HFFc6 (cell line): Measurements from ENCODE around the gene NUF2. TPM values are rescaled to one million over a fixed set of nuclear protein-coding genes. Genes with fewer than 3 reads are reported as not detected.
A peak's percentile ranks its signal among the peaks of the same experiment; 100 is the strongest.
"Not testable (repeated sequence)": the region's sequence is repeated elsewhere in the genome, so short reads cannot be mapped to it uniquely, and the experiment has no call there.

Experiments
- DNase-seq: peaks from one replicate; pipeline ENCODE4 v3.0.0-alpha.2; 2018
- H3K27ac Mint-ChIP-seq: 2 replicates; pipeline ENCODE4 v1.8.0; 2020; ENCODE audit warnings: mild to moderate bottlenecking, mixed read lengths
- H3K27me3 Mint-ChIP-seq: 2 replicates; pipeline ENCODE4 v1.8.0; 2021; ENCODE audit warnings: mild to moderate bottlenecking, moderate library complexity, mixed read lengths; ENCODE audit not compliant: insufficient read depth
- H3K36me3 Mint-ChIP-seq: 2 replicates; pipeline ENCODE4 v1.8.0; 2021; ENCODE audit warnings: low read depth, mixed read lengths
- H3K4me1 Mint-ChIP-seq: 2 replicates; pipeline ENCODE4 v1.8.0; 2020; ENCODE audit warnings: low read depth, mixed read lengths
- H3K4me3 Mint-ChIP-seq: 2 replicates; pipeline ENCODE4 v1.8.0; 2020; ENCODE audit warnings: mild to moderate bottlenecking, moderate library complexity, mixed read lengths
- H3K9me3 Mint-ChIP-seq: 2 replicates; pipeline ENCODE4 v1.8.0; 2020; ENCODE audit warnings: mild to moderate bottlenecking, mixed read lengths
- total RNA-seq, 6 experiments: library from RNA; stranded (reverse); fragmentation: NEBNext Ultra II Directional; extraction: Animal tissue kit (Norgen Biotek cat#: 25700); gene quantifications; 2 replicates in 1 of 6; 3 replicates in 5 of 6; pipeline ENCODE4 v1.2.3, GENCODE V29; 2021
- TF ChIP-seq, protein P1 (sequence below): fragments of 200-600 bp; sonication (generic); IDR thresholded peaks from 2 replicates; pipeline ENCODE4 v1.5.0; 2021; ENCODE audit warnings: antibody characterized with exemption, mild to moderate bottlenecking

NUF2 gene
- total RNA-seq, 6 experiments from 2014 or later = 9.8 to 25.7 (median 23.8) TPM

DNA sequence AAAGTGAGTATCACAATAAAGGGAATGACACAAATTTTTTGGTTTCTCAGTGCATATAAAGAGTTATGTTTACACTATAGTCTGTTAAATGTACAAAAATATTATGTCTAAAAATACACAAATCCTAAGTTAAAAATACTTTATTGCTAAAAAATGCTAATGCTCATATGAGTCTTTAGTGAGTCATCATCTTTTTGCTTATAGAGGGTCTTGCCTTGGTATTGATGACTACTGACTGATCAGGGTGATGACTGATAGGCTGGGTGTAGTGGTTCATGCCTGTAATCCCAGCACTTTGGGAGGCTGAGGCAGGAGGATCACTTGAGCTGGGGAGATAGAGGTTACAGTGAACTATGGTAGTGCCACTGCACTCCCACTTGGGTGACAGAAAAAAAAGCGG, 12.9 kb upstream of the NUF2 start:
- TF ChIP-seq, protein P1, sequence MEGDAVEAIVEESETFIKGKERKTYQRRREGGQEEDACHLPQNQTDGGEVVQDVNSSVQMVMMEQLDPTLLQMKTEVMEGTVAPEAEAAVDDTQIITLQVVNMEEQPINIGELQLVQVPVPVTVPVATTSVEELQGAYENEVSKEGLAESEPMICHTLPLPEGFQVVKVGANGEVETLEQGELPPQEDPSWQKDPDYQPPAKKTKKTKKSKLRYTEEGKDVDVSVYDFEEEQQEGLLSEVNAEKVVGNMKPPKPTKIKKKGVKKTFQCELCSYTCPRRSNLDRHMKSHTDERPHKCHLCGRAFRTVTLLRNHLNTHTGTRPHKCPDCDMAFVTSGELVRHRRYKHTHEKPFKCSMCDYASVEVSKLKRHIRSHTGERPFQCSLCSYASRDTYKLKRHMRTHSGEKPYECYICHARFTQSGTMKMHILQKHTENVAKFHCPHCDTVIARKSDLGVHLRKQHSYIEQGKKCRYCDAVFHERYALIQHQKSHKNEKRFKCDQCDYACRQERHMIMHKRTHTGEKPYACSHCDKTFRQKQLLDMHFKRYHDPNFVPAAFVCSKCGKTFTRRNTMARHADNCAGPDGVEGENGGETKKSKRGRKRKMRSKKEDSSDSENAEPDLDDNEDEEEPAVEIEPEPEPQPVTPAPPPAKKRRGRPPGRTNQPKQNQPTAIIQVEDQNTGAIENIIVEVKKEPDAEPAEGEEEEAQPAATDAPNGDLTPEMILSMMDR = no peak
- Mint-ChIP-seq H3K4me3 (no peak overlapping the region), H3K27ac (peak overlapping the region; percentile 70), H3K9me3 (no peaks in the 10 kb centered on the region), H3K27me3 (no peaks in the 10 kb centered on the region), H3K4me1 (peaks cover 60% of the 10 kb centered on the region), H3K36me3 (peaks cover 37% of the 10 kb centered on the region)
- DNase-seq = no peak

DNA sequence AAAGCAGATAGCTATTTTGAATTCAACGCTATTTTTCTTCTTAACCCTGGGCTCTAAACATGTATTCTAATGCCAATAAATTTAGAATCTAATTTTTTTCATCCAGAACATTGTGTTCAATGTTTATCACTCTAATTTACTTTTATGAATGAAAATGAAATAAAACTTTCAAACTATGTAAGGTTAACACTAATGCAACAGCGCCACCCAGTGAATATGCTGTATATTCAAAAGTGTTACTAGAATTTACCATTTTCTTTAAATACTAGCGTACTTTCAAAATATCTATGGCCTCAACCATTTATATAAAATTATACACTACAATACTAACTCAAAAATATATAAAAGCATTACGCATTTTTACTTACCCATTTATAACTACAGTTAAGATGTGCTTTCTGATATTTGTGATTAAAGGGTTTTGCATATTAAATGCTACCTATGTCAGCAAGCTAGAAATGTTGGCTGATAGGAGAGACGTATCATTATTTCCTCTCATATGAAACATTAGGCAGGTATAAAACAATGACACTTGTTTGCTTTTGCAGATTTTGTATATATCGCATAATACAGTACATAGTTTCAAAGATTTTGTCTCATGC, 5.9 kb upstream of the NUF2 start:
- H3K9me3 Mint-ChIP-seq = no peaks in the 10 kb centered on the region
- H3K4me1 Mint-ChIP-seq = peaks cover 10% of the 10 kb centered on the region
- no peak overlapping the region for H3K27ac Mint-ChIP-seq
- TF ChIP-seq, protein P1 = peak; percentile 96
- peaks cover 7% of the 10 kb centered on the region for H3K36me3 Mint-ChIP-seq
- no peak overlapping the region for H3K4me3 Mint-ChIP-seq
- no peaks in the 10 kb centered on the region for H3K27me3 Mint-ChIP-seq
- DNase-seq = peak; percentile 33

GRCh38 chr1:163320891-163321290, 863 bp upstream of the NUF2 start:
- DNase-seq = no peak
- H3K4me3 Mint-ChIP-seq = peak overlapping the region; percentile 96
- no peaks in the 10 kb centered on the region; the same call in 1 of the 2 replicates for H3K36me3 Mint-ChIP-seq
- peaks cover 3% of the 10 kb centered on the region; the same call in 1 of the 2 replicates for H3K27me3 Mint-ChIP-seq
- peaks cover 35% of the 10 kb centered on the region for H3K4me1 Mint-ChIP-seq
- peak overlapping the region; percentile 95 for H3K27ac Mint-ChIP-seq
- H3K9me3 Mint-ChIP-seq = no peaks in the 10 kb centered on the region
- TF ChIP-seq, protein P1 = no peak

GRCh38 chr1:163323339-163323738, 1.6 kb downstream of the NUF2 start:
- Mint-ChIP-seq H3K4me3 (peak overlapping the region; percentile 96), H3K27ac (peak overlapping the region; percentile 31), H3K4me1 (peaks cover 35% of the 10 kb centered on the region)
- H3K36me3 Mint-ChIP-seq, H3K27me3 Mint-ChIP-seq, H3K9me3 Mint-ChIP-seq, DNase-seq: not testable (repeated sequence)

GRCh38 chr1:163331116-163331515, 9.4 kb downstream of the NUF2 start:
- DNase-seq = no peak
- H3K4me1 Mint-ChIP-seq = no peaks in the 10 kb centered on the region
- H3K4me3 Mint-ChIP-seq = no peak overlapping the region
- no peaks in the 10 kb centered on the region for H3K27me3 Mint-ChIP-seq
- peaks cover 69% of the 10 kb centered on the region for H3K36me3 Mint-ChIP-seq
- H3K9me3 Mint-ChIP-seq = peaks cover 23% of the 10 kb centered on the region
- TF ChIP-seq, protein P1 = no peak
- H3K27ac Mint-ChIP-seq = no peak overlapping the region

DNA sequence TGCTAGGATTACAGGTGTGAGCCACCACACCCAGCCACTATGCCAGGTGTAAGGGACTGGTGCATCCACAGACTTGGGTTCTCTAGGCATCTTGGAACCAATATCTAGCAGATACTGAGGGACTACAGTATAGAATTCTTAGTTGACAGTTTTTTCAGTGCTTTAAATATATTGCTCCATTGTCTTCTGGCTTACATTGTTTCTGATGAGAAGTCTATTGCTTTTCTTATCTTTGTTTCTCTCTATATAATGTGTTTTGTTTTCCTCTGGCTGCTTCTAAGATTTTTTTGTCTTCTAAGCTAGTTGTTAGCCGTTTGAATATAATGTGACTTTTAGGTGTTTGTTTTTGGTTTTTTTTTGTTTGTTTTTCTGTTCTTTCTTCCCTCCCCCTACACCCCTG, 13.5 kb downstream of the NUF2 start:
- Mint-ChIP-seq H3K4me3 (no peak overlapping the region), H3K4me1 (peaks cover 13% of the 10 kb centered on the region), H3K27ac (no peak overlapping the region), H3K27me3 (no peaks in the 10 kb centered on the region), H3K36me3 (peaks cover 51% of the 10 kb centered on the region), H3K9me3 (peaks cover 19% of the 10 kb centered on the region)
- TF ChIP-seq, protein P1 = no peak
- no peak for DNase-seq
